Measurements from ENCODE around the gene AKAP12. TPM values are rescaled to one million over a fixed set of nuclear protein-coding genes. Genes with fewer than 3 reads are reported as not detected.
A peak's percentile ranks its signal among the peaks of the same experiment; 100 is the strongest.

AKAP12 gene
- total RNA-seq, 3 donors from 2014 or later: 40.7 to 368 (median 127) TPM

DNA sequence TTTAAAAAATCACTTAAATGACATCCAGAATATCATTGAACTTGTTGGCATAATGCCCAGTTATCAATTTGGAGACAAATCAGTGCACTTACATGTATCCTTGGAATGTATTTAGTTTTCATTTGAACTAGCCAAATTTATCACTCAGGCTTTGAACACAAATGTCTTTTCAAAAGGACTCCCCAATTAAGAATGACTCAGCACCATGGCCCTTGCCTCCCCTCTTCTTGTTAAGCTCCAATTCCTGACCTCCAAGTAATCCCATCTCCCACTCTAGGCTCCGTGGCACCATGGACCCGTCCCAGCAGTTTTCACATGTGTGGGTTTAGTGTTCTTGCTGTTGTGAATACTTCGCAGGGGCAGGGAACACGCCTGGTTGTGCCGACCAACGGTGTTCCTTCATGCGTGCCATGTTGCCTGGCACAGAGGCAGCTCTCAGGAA lies 2.7 kb downstream of the AKAP12 start:
- H3K4me1 ChIP-seq: no peaks in the 10 kb centered on the region
- peak overlapping the region in 1 of 2 donors; percentile 12 for H3K27ac ChIP-seq
- TF ChIP-seq POLR2AphosphoS5 (IDR thresholded peaks at IDR 0.05): no peak
- TF ChIP-seq CTCF (IDR thresholded peaks at IDR 0.05): no peak
- TF ChIP-seq POLR2A (IDR thresholded peaks at IDR 0.05): no peak
- intact Hi-C loops (cut with DNase I; ENCODE audit: low total_unique reads): no loop called here
- no peaks in the 10 kb centered on the region for H3K36me3 ChIP-seq
- peaks cover 4 to 25% of the 10 kb centered on the region in 2 donors for H3K27me3 ChIP-seq
- H3K4me3 ChIP-seq: peak overlapping the region in 2 of 3 donors; percentile 13 to 84
- DNase-seq (ENCODE audit: low spot score in 2 of 2): no peak
- H3K9me3 ChIP-seq: no peaks in the 10 kb centered on the region

DNA sequence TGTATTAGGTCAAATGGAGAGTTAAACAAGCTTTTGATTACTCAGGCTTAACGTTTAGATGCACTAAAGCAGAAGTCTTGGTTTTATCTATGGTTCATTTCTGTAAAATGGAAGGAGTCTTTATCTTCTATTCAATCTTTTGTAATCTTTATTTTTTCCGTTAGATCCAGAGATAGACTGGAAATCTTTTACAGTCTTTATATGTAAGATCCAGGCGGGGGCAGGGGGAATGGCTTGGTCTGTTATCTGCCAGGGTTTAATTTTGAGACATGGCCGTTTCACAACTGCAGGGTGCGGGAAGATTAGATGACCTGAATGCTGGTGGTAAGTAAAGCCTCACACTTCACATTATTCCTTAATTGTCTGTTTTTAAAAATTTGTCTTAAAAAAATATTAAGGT lies 3.7 kb downstream of the AKAP12 start:
- no peak overlapping the region for H3K27ac ChIP-seq
- H3K4me1 ChIP-seq: no peaks in the 10 kb centered on the region
- no peaks in the 10 kb centered on the region for H3K36me3 ChIP-seq
- no peak for DNase-seq (ENCODE audit: low spot score in 2 of 2)
- H3K9me3 ChIP-seq: no peaks in the 10 kb centered on the region
- intact Hi-C loops (cut with DNase I; ENCODE audit: low total_unique reads): no loop called here
- H3K4me3 ChIP-seq: no peak overlapping the region
- H3K27me3 ChIP-seq: peaks cover 4 to 25% of the 10 kb centered on the region in 2 donors
- TF ChIP-seq POLR2A (IDR thresholded peaks at IDR 0.05): no peak
- TF ChIP-seq CTCF (IDR thresholded peaks at IDR 0.05): no peak
- TF ChIP-seq POLR2AphosphoS5 (IDR thresholded peaks at IDR 0.05): no peak

DNA sequence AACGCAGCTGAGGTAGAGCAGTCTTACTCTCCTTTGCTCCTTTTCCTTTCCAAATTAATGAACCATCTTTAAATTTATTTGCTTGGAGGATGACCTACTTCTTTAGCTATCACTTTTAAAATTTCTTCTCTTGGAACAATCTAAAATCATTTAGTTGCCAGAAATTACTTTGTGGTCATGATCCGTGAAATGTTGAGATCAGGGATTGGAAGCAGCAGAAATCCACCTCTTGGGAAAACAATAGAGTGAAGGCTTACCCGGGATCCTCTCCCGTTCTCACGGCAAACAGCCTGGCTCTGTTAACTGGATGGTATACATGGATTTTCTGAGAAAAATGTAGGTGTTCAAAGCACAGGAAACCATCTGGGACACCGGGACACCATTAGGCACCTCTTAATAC lies 7.7 kb downstream of the AKAP12 start:
- intact Hi-C loops (cut with DNase I; ENCODE audit: low total_unique reads): no loop called here
- no peak overlapping the region for H3K4me3 ChIP-seq
- H3K4me1 ChIP-seq: no peaks in the 10 kb centered on the region
- no peaks in the 10 kb centered on the region for H3K9me3 ChIP-seq
- H3K27ac ChIP-seq: no peak overlapping the region
- peaks cover 0 to 12% of the 10 kb centered on the region in 2 donors for H3K27me3 ChIP-seq
- DNase-seq (ENCODE audit: low spot score in 2 of 2): no peak
- TF ChIP-seq POLR2A (IDR thresholded peaks at IDR 0.05): no peak
- no peak for TF ChIP-seq POLR2AphosphoS5 (IDR thresholded peaks at IDR 0.05)
- no peak for TF ChIP-seq CTCF (IDR thresholded peaks at IDR 0.05)
- H3K36me3 ChIP-seq: no peaks in the 10 kb centered on the region

DNA sequence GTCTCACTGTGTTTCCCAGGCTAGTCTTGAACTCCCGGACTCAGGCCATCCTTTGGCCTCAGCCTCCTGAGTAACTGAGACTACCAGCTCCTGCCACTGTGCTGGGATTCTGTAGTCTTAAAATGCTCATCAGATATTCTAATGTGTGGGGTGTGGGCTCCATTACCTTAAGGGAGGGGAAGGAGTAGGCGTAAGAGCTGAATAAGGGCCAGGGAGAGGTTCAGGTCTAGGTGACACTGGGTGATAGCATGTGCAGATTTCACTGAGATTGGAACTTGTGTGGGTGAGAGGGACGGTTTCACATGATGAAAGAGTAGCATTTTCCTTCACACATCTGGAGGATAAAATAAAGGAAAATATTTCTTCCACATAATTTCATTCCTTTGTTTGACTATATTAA lies 8.5 kb downstream of the AKAP12 start:
- no peaks in the 10 kb centered on the region for H3K36me3 ChIP-seq
- no peak overlapping the region for H3K27ac ChIP-seq
- H3K4me1 ChIP-seq: no peaks in the 10 kb centered on the region
- H3K27me3 ChIP-seq: peaks cover 0 to 8% of the 10 kb centered on the region in 2 donors
- intact Hi-C loops (cut with DNase I; ENCODE audit: low total_unique reads): no loop called here
- no peak overlapping the region for H3K4me3 ChIP-seq
- no peak for DNase-seq (ENCODE audit: low spot score in 2 of 2)
- no peaks in the 10 kb centered on the region for H3K9me3 ChIP-seq
- TF ChIP-seq CTCF (IDR thresholded peaks at IDR 0.05): no peak
- TF ChIP-seq POLR2AphosphoS5 (IDR thresholded peaks at IDR 0.05): no peak
- no peak for TF ChIP-seq POLR2A (IDR thresholded peaks at IDR 0.05)

- no peak overlapping the region for H3K27ac ChIP-seq
These were observed 12.9 kb downstream of the AKAP12 start for GRCh38 chr6:151252634-151253033.

More at GRCh38 chr6:151252634-151253033, 12.9 kb downstream of the AKAP12 start:
- DNase-seq (ENCODE audit: low spot score in 2 of 2): no peak
- no peak overlapping the region for H3K4me3 ChIP-seq
- H3K27me3 ChIP-seq: no peaks in the 10 kb centered on the region
- no peaks in the 10 kb centered on the region for H3K4me1 ChIP-seq
- no peaks in the 10 kb centered on the region for H3K36me3 ChIP-seq
- intact Hi-C loops (cut with DNase I; ENCODE audit: low total_unique reads): no loop called here
- TF ChIP-seq POLR2AphosphoS5 (IDR thresholded peaks at IDR 0.05): no peak
- H3K9me3 ChIP-seq: no peaks in the 10 kb centered on the region
